ENCODE results near the gene PLA2G6. TPM values are rescaled to one million over a fixed set of nuclear protein-coding genes. Genes with fewer than 3 reads are reported as not detected.

PLA2G6 gene
- total and polyA plus RNA-seq, 2 of the 8 experiments (the other 6 are each of a cell fraction or from before 2014, with no cell fraction given): 13.2 to 21.0 TPM

DNA sequence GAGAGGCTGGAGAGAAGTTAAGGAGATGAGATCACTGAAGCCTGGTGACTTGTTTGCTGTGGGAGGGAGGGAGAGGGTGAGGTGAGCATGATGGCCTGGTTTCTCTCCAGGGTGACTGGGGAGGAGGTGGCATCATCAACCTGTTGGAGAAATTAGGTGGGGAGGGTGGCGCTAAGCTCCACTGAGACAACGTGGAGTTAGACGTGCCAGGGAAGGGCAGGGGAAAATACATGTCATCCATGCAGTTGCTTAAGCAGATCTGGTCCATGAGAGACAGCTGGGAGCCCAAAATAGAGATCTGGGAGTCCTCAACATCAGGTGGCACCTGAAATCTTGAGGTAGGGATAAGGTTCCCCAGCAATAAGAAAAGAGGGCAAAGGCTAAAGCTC is 10.8 kb upstream of the PLA2G6 start:
- Histone ChIP-seq H4K20me1 (replicated peaks in 1 of 2; ENCODE audit: control insufficient read depth in 1 of 2, insufficient read depth in 2 of 2, low read length in 2 of 2) (no peaks in the 10 kb centered on the region), H3K27me3 (replicated peaks in 1 of 4; ENCODE audit: control insufficient read depth in 3 of 4, extremely low read depth in 1 of 4, insufficient read depth in 3 of 4, low read length in 3 of 4) (no peaks in the 10 kb centered on the region; a peak in 3 of 7 replicates), H2AK5ac (ENCODE audit: low read depth, low read length) (no peak overlapping the region), H3K79me2 (ENCODE audit: control insufficient read depth in 1 of 2, insufficient read depth in 2 of 2, low read length in 2 of 2) (no peaks in the 10 kb centered on the region), H4K5ac (ENCODE audit: insufficient read length, low read depth, low read length) (no peak overlapping the region), H3K56ac (replicated peaks; ENCODE audit: insufficient read length, low read depth, low read length) (no peak overlapping the region), H3K23me2 (ENCODE audit: low read depth, low read length) (peaks cover 3% of the 10 kb centered on the region; the same call in 1 of the 2 replicates), H2BK5ac (ENCODE audit: low read depth, low read length) (no peak overlapping the region), H3K27ac (ENCODE audit: low read depth, low read length) (no peak overlapping the region), H3K18ac (ENCODE audit: extremely low read depth, low read length) (no peak overlapping the region), H3K9me3 (ENCODE audit: insufficient read depth in 2 of 2, low read depth in 1 of 2, low read length in 1 of 2) (no peaks in the 10 kb centered on the region), H3K14ac (ENCODE audit: insufficient read length) (no peak overlapping the region), H3K9ac (replicated peaks in 1 of 4; ENCODE audit: extremely low read depth in 1 of 4, low read depth in 3 of 4, low read length in 3 of 4) (no peak overlapping the region), H3K4me2 (ENCODE audit: insufficient read depth in 1 of 2, low read depth in 2 of 2, low read length in 2 of 2) (no peak overlapping the region), H3K4ac (replicated peaks; ENCODE audit: insufficient read length, low read depth, low read length) (no peak overlapping the region), H3K79me1 (ENCODE audit: low read depth, low read length) (no peaks in the 10 kb centered on the region), H2BK120ac (replicated peaks; ENCODE audit: low read depth, low read length) (no peak overlapping the region), H3K4me1 (replicated peaks in 1 of 4; ENCODE audit: control insufficient read depth in 3 of 4, insufficient read depth in 4 of 4, low read length in 3 of 4) (peaks cover 0 to 3% (median 0%) of the 10 kb centered on the region in 4 experiments; a peak in 1 of 7 replicates), H4K8ac (ENCODE audit: extremely low read depth, insufficient read depth, low read length) (no peak overlapping the region), H2BK20ac (ENCODE audit: low read length) (no peak overlapping the region), H2AFZ (ENCODE audit: low read length) (no peak overlapping the region), H3K4me3 (ENCODE audit: extremely low read depth in 1 of 4, insufficient read depth in 2 of 4, low read depth in 3 of 4, low read length in 4 of 4) (no peak overlapping the region), H3K23ac (ENCODE audit: insufficient read length) (no peak overlapping the region), H4K91ac (replicated peaks; ENCODE audit: insufficient read length, low read length) (no peak overlapping the region), H2BK12ac (ENCODE audit: low read depth, low read length) (no peak overlapping the region; the same call in 1 of the 2 replicates), H3K36me3 (ENCODE audit: control insufficient read depth in 2 of 4, insufficient read depth in 4 of 4, low read length in 3 of 4) (no peaks in the 10 kb centered on the region), H2BK15ac (ENCODE audit: low read length) (no peak overlapping the region)
- FAIRE-seq (no peak), DNase-seq (ENCODE audit: low read depth in 1 of 2, low spot score in 2 of 2) (no peak)
- 97% methylated on average over 3 of the region's 3 CpGs; no CpG with 5 or more reads in 1 of the 2 experiments for WGBS, 2 experiments (ENCODE audit: extremely low coverage in 1 of 2, insufficient coverage in 1 of 2, insufficient read length in 1 of 2, insufficient replicate concordance in 2 of 2, low coverage in 1 of 2, low lambda C conversion rate in 2 of 2, missing lambda C conversion rate in 1 of 2)
- ChIA-PET CTCF (ENCODE audit: partially characterized antibody) (interaction anchor here (0.6 to 2.2 kb wide), 7 partner anchors 9 to 91 kb away, joined by 3 to 10 read pairs (median 4); no protein-coding TSS in a partner anchor), POLR2A (ENCODE audit: partially characterized antibody) (interaction anchor here (0.9 to 2.1 kb wide), 4 partner anchors 9 to 15 kb away, joined by 3 to 15 read pairs (median 4); partner anchors contain the start of genes MAFF and PLA2G6)
- TF ChIP-seq GABPA (IDR thresholded peaks at IDR 0.05; ENCODE audit: borderline replicate concordance, insufficient read depth, low read length) (no peak), YY1 (IDR thresholded peaks at IDR 0.05; ENCODE audit: low read depth, low read length) (no peak), SP2 (IDR thresholded peaks at IDR 0.05; ENCODE audit: low read length) (no peak), EZH2 (IDR thresholded peaks at IDR 0.05; ENCODE audit: low read depth, low read length, severe bottlenecking) (no peak), SUZ12 (IDR thresholded peaks at IDR 0.05; ENCODE audit: low read length) (no peak), CEBPB (IDR thresholded peaks at IDR 0.05; ENCODE audit: low read depth, low read length) (no peak), KDM1A (IDR thresholded peaks at IDR 0.05; ENCODE audit: borderline replicate concordance, low read length) (no peak), CREB1 (IDR thresholded peaks at IDR 0.05) (no peak), RAD21 (IDR thresholded peaks at IDR 0.05 in 1 of 2, conservative IDR thresholded peaks at IDR 0.05 in 1 of 2; ENCODE audit: low read depth in 2 of 2, low read length in 2 of 2) (no peak), KDM4A (IDR thresholded peaks at IDR 0.05; ENCODE audit: low read depth, low read length, severe bottlenecking) (no peak)
